HCT116 (cell line): ENCODE measurements around the gene CCDC9. TPM values are rescaled to one million over a fixed set of nuclear protein-coding genes. Genes with fewer than 3 reads are reported as not detected.

Experiments used
- ATAC-seq: fragments of 200-7000 bp; cut with Tn5 transposase; 2 replicates; pipeline ENCODE4 v1.9.1; 2020; ENCODE audit warnings: mild to moderate bottlenecking, moderate library complexity
- BruUV-seq: library from RNA; stranded (reverse); fragments of 400-500 nt; replicated peaks from 2 replicates; lab custom pipeline; 2021; lab: Mats Ljungman, UMichigan
- CTCF ChIA-PET: fragments of 300-600 bp; sonication (Branson Sonifier 250); formaldehyde crosslinking; loops from one replicate; lab custom pipeline; 2021; ENCODE audit warnings: antibody characterized with exemption; lab: Charles Lee
- POLR2A ChIA-PET: fragments of 300-600, 350-600 bp; sonication (Branson Sonifier 250); formaldehyde crosslinking; loops from one replicate; lab custom pipeline; 2021; ENCODE audit warnings: antibody characterized with exemption; lab: Charles Lee
- RAD21 ChIA-PET, 2 experiments: fragments of 300-600 bp; sonication (Branson Sonifier 250); formaldehyde crosslinking; loops; one replicate each; lab custom pipeline; 2023; ENCODE audit warnings: low total read pairs in 2 of 2; ENCODE audit not compliant: uncharacterized antibody in 2 of 2, unreplicated experiment in 2 of 2, low non-redundant PET in 1 of 2; lab: Charles Lee
- DNase-seq: peaks from one replicate; pipeline ENCODE4 v3.0.0-alpha.2; 2010; ENCODE audit warnings: low read depth, low spot score
- H2AFZ ChIP-seq: fragments of 200-600 bp; shearing (Covaris generic), sonication (generic); 2 replicates; pipeline ENCODE4 v1.6.1; 2017; ENCODE audit warnings: low read depth, mixed run types, mixed read lengths, antibody characterized with exemption, low read length; ENCODE audit not compliant: poor library complexity, severe bottlenecking
- H3K27ac ChIP-seq: 2 replicates; pipeline ENCODE4 v1.5.1; 2012; ENCODE audit warnings: low read depth, low read length
- H3K27me3 ChIP-seq: fragments of 200-600 bp; sonication (generic); 2 replicates; pipeline ENCODE4 v1.6.1; 2016; ENCODE audit warnings: mixed run types, low read length, mixed read lengths; ENCODE audit not compliant: insufficient read depth
- H3K36me3 ChIP-seq, 2 experiments: fragments of 200-500 bp in 1 of 2; fragments of 200-600 bp in 1 of 2; sonication (Bioruptor generic) in 1 of 2; sonication (generic) in 1 of 2; 2 replicates each; pipeline versions ENCODE4 v1.5.1 to v1.6.1; 2014 to 2016; ENCODE audit warnings: low read length in 2 of 2, inconsistent platforms in 1 of 2, mixed read lengths in 1 of 2, mixed run types in 1 of 2; ENCODE audit not compliant: insufficient read depth in 2 of 2, control insufficient read depth in 1 of 2
- H3K4me1 ChIP-seq, 2 experiments: fragments of 200-600 bp in 1 of 2; sonication (generic) in 1 of 2; 2 replicates each; pipeline versions ENCODE4 v1.5.1 to v1.6.1; 2012 to 2017; ENCODE audit warnings: low read length in 2 of 2, inconsistent platforms in 1 of 2, mild to moderate bottlenecking in 1 of 2, mixed read lengths in 1 of 2, mixed run types in 1 of 2, moderate library complexity in 1 of 2; ENCODE audit not compliant: insufficient read depth in 2 of 2, control insufficient read depth in 1 of 2
- H3K4me2 ChIP-seq: fragments of 200-600 bp; sonication (generic); 2 replicates; pipeline ENCODE4 v1.6.1; 2017; ENCODE audit warnings: mixed run types, low read length, mixed read lengths
- H3K4me3 ChIP-seq, 2 experiments: fragments of 200-600 bp in 1 of 2; sonication (generic) in 1 of 2; replicated peaks in 1 of 2; 2 replicates each; pipeline ENCODE4 v1.5.1; 2011 to 2016; ENCODE audit warnings: low read length in 2 of 2, control low read depth in 1 of 2, low read depth in 1 of 2, mild to moderate bottlenecking in 1 of 2, mixed read lengths in 1 of 2, mixed run types in 1 of 2
- H3K79me2 ChIP-seq: fragments of 200-600 bp; sonication (generic); 2 replicates; pipeline ENCODE4 v1.6.1; 2017; ENCODE audit warnings: mild to moderate bottlenecking, mixed run types, low read length, moderate library complexity, mixed read lengths; ENCODE audit not compliant: insufficient read depth
- H3K9ac ChIP-seq: fragments of 200-600 bp; sonication (generic); 2 replicates; pipeline ENCODE4 v1.6.1; 2016; ENCODE audit warnings: low read length, mixed read lengths
- H3K9me2 ChIP-seq: fragments of 200-600 bp; sonication (generic), shearing (Covaris generic); 2 replicates; pipeline ENCODE4 v1.6.1; 2017; ENCODE audit warnings: mixed run types, mild to moderate bottlenecking, moderate library complexity; ENCODE audit not compliant: insufficient read depth
- H3K9me3 ChIP-seq, 2 experiments: fragments of 200-500 bp in 1 of 2; fragments of 200-600 bp in 1 of 2; sonication (Bioruptor generic) in 1 of 2; sonication (generic) in 1 of 2; 2 replicates each; pipeline ENCODE4 v1.6.1; 2014 to 2017; ENCODE audit warnings: low read length in 2 of 2, mixed read lengths in 2 of 2, inconsistent platforms in 1 of 2, low read depth in 1 of 2, mild to moderate bottlenecking in 1 of 2, mixed run types in 1 of 2, moderate library complexity in 1 of 2; ENCODE audit not compliant: control insufficient read depth in 1 of 2, insufficient read depth in 1 of 2
- H4K20me1 ChIP-seq: fragments of 200-600 bp; sonication (generic), shearing (Covaris generic); 2 replicates; pipeline ENCODE4 v1.6.1; 2017; ENCODE audit warnings: mixed run types, mild to moderate bottlenecking, moderate library complexity; ENCODE audit not compliant: insufficient read depth
- CBX3 ChIP-seq: IDR thresholded peaks from 2 replicates; pipeline ENCODE4 v1.6.1; 2012; ENCODE audit warnings: low read depth
- CEBPB ChIP-seq: IDR thresholded peaks from 2 replicates; pipeline ENCODE4 v1.6.1; 2012; ENCODE audit warnings: low read depth
- EGR1 ChIP-seq: IDR thresholded peaks from 2 replicates; pipeline ENCODE4 v1.6.1; 2012; ENCODE audit warnings: low read depth
- EZH2phosphoT487 ChIP-seq: fragments of 200-600 bp; IDR thresholded peaks from 2 replicates; pipeline ENCODE4 v1.6.1; 2018; ENCODE audit warnings: antibody characterized with exemption, borderline replicate concordance
- FOSL1 ChIP-seq: IDR thresholded peaks from 2 replicates; pipeline ENCODE4 v1.6.1; 2012; ENCODE audit warnings: low read depth
- MAX ChIP-seq: IDR thresholded peaks from 2 replicates; pipeline ENCODE4 v1.6.1; 2012
- POLR2A ChIP-seq: IDR thresholded peaks from 2 replicates; pipeline ENCODE4 v1.7.0; 2011; ENCODE audit warnings: borderline replicate concordance; ENCODE audit not compliant: insufficient read depth, insufficient read length; ENCODE audit errors: extremely low read depth
- RAD21 ChIP-seq: IDR thresholded peaks from 2 replicates; pipeline ENCODE4 v1.6.1; 2012; ENCODE audit warnings: low read depth, mild to moderate bottlenecking
- REST ChIP-seq: IDR thresholded peaks from 2 replicates; pipeline ENCODE4 v1.6.1; 2012; ENCODE audit warnings: low read depth
- SIN3A ChIP-seq: IDR thresholded peaks from 2 replicates; pipeline ENCODE4 v1.6.1; 2012; ENCODE audit warnings: low read depth
- SP1 ChIP-seq: IDR thresholded peaks from 2 replicates; pipeline ENCODE4 v1.6.1; 2012; ENCODE audit warnings: low read depth
- TCF7L2 ChIP-seq: IDR thresholded peaks from 2 replicates; pipeline ENCODE4 v1.7.0; 2011; ENCODE audit warnings: borderline replicate concordance, inconsistent platforms; ENCODE audit not compliant: insufficient read depth, insufficient read length; ENCODE audit errors: extremely low read depth
- YY1 ChIP-seq: IDR thresholded peaks from 2 replicates; pipeline ENCODE4 v1.6.1; 2011; ENCODE audit warnings: low read length, low read depth, moderate library complexity, mild to moderate bottlenecking; ENCODE audit not compliant: insufficient replicate concordance; ENCODE audit errors: extremely low read depth
- ZFX ChIP-seq: fragments of 450-650 bp; IDR thresholded peaks from 2 replicates; pipeline ENCODE4 v1.6.1; 2017
- intact Hi-C: fragments of 100-400 bp; cut with micrococcal nuclease; formaldehyde crosslinking; loops from 2 replicates; pipeline ENCODE4 v1.10.0; 2022
- total RNA-seq: library from RNA; stranded (reverse); gene quantifications from one replicate; pipeline ENCODE4 v1.2.1, GENCODE V29; 2021; ENCODE audit not compliant: unreplicated experiment
- TF ChIP-seq, protein P1 (sequence below): IDR thresholded peaks from 2 replicates; pipeline ENCODE4 v1.6.1; 2012
- TF ChIP-seq, protein P2 (sequence below): IDR thresholded peaks from 2 replicates; pipeline ENCODE4 v1.6.1; 2011; ENCODE audit warnings: mild to moderate bottlenecking, low read length, moderate library complexity; ENCODE audit not compliant: insufficient replicate concordance; ENCODE audit errors: extremely low read depth

CCDC9 gene
- total RNA-seq, 1 experiment from 2014 or later: 40.6 TPM

- Histone ChIP-seq H3K4me1 (peaks cover 6 to 17% of the 10 kb centered on the region in 2 experiments), H3K27ac (no peak overlapping the region), H3K79me2 (no peaks in the 10 kb centered on the region), H3K36me3 (no peaks in the 10 kb centered on the region), H3K4me3 (no peak overlapping the region), H3K4me2 (no peak overlapping the region), H3K9me2 (no peaks in the 10 kb centered on the region), H3K9me3 (no peaks in the 10 kb centered on the region), H3K27me3 (no peaks in the 10 kb centered on the region), H3K9ac (no peak overlapping the region), H2AFZ (no peak overlapping the region), H4K20me1 (no peaks in the 10 kb centered on the region)
- intact Hi-C loops: loop anchor here (2.0 to 5.0 kb wide), 2 partner anchors 107 to 144 kb away; no protein-coding TSS in a partner anchor
- no TSS peak for BruUV-seq
- no peak for ATAC-seq
- ChIA-PET POLR2A (no interaction called here), RAD21 (no interaction called here), CTCF (interaction anchor here (2.8 kb wide), 1 partner anchor 27 kb away, joined by 6 read pairs; the partner anchor contains the start of gene CCDC9)
- TF ChIP-seq FOSL1 (no peak), REST (no peak), YY1 (no peak), SIN3A (no peak), RAD21 (no peak), EGR1 (no peak), SP1 (no peak), ZFX (no peak), EZH2phosphoT487 (no peak), POLR2A (no peak), CEBPB (no peak), CBX3 (no peak), TCF7L2 (no peak), MAX (no peak)
- TF ChIP-seq, protein P1, sequence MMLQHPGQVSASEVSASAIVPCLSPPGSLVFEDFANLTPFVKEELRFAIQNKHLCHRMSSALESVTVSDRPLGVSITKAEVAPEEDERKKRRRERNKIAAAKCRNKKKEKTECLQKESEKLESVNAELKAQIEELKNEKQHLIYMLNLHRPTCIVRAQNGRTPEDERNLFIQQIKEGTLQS: no peak
- TF ChIP-seq, protein P2, sequence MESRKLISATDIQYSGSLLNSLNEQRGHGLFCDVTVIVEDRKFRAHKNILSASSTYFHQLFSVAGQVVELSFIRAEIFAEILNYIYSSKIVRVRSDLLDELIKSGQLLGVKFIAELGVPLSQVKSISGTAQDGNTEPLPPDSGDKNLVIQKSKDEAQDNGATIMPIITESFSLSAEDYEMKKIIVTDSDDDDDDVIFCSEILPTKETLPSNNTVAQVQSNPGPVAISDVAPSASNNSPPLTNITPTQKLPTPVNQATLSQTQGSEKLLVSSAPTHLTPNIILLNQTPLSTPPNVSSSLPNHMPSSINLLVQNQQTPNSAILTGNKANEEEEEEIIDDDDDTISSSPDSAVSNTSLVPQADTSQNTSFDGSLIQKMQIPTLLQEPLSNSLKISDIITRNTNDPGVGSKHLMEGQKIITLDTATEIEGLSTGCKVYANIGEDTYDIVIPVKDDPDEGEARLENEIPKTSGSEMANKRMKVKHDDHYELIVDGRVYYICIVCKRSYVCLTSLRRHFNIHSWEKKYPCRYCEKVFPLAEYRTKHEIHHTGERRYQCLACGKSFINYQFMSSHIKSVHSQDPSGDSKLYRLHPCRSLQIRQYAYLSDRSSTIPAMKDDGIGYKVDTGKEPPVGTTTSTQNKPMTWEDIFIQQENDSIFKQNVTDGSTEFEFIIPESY: no peak
- DNase-seq: no peak
Measured at GRCh38 chr19:47283405-47284059, 27.2 kb downstream of the CCDC9 start.
